Measurements from ENCODE around the gene GAK.

GAK gene

DNA sequence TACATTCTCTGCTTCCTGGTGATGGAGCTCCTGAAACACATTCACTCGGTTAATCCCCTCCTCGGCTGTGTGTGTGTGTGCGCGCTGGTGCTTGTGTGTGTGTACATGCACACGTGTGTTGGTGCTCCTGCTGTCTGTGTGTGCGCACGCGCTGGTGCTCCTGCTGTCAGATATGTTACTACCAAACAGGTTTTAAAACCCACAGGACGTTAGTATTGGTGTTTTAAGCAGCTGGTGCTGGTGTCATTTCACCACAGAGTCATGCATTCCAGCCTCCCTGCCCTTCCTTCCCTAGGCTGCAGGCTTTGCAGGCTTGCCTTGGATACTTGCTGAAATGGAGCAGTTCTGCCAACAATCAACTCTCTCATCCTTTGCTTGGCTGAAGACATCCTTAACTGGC lies 58.1 kb downstream of the GAK start:
- DNase-seq (ENCODE audit: low spot score), result no peak
- TF ChIP-seq, protein P1, sequence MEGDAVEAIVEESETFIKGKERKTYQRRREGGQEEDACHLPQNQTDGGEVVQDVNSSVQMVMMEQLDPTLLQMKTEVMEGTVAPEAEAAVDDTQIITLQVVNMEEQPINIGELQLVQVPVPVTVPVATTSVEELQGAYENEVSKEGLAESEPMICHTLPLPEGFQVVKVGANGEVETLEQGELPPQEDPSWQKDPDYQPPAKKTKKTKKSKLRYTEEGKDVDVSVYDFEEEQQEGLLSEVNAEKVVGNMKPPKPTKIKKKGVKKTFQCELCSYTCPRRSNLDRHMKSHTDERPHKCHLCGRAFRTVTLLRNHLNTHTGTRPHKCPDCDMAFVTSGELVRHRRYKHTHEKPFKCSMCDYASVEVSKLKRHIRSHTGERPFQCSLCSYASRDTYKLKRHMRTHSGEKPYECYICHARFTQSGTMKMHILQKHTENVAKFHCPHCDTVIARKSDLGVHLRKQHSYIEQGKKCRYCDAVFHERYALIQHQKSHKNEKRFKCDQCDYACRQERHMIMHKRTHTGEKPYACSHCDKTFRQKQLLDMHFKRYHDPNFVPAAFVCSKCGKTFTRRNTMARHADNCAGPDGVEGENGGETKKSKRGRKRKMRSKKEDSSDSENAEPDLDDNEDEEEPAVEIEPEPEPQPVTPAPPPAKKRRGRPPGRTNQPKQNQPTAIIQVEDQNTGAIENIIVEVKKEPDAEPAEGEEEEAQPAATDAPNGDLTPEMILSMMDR (IDR thresholded peaks at IDR 0.05; ENCODE audit: borderline replicate concordance, control extremely low read depth, extremely low read depth, insufficient read depth, missing control alignments), result no peak
- in situ Hi-C loops (cut with MboI; ENCODE audit: low sequenced_read_pairs, unreplicated experiment), result no loop called here

DNA sequence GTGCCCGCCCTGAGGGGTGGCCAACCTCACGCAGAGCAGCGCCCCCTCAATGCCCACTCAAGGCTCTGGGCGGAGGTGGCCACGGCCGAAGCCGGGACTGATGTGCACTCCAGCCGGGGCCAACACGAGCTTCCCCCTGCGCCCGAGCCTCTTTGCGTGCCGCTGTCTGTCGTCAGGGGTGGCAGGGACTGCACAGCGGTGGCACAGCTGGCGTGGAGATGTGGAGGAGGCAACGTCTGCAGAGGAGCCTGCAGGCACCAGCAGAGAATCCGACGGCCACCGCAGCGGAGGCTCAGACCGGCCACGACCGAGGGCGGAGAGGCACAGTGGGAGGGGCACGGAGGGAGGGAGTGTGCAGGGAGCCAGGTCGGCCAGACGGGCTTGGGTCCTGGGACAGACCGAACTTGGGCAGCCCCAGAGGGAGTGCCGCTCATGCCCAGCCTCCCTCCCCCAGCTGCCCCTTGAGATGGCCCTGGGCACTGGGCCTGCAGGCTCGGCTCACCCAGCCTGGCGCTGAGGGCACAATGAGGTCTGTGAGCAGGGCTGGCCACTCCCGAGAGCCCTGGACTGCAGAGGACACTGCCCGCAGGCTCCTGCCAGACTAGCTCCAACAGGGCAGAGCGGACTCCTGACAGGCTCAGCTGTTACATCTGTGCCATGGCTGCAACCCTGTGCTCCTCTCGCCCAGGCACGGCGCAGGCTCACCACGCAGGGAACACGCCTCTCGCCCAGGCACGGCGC lies 59.7 kb downstream of the GAK start:
- in situ Hi-C loops (cut with MboI; ENCODE audit: low sequenced_read_pairs, unreplicated experiment), result no loop called here
- TF ChIP-seq, protein P1 (IDR thresholded peaks at IDR 0.05; ENCODE audit: borderline replicate concordance, control extremely low read depth, extremely low read depth, insufficient read depth, missing control alignments), result no peak
- no peak for DNase-seq (ENCODE audit: low spot score)

DNA sequence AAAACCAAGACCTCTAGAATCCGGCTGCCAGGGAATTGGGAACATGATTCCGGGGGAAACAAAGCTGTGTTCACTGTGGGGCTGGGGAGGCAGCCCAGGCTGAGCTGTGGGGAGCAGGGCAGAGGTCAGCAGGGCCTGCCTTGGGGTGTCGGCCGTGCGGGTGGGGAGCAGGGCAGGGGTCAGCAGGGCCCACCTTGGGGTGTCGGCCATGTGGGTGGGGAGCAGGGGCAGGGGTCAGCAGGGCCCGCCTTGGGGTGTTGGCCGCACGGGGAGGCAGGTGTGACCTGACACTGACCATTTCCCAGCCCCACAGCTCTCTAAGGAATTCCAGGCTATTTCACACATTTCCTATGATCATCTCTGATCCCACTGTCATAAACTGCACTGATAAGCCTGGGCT lies 60.6 kb downstream of the GAK start:
- DNase-seq (ENCODE audit: low spot score), result no peak
- TF ChIP-seq, protein P1 (IDR thresholded peaks at IDR 0.05; ENCODE audit: borderline replicate concordance, control extremely low read depth, extremely low read depth, insufficient read depth, missing control alignments), result no peak
- in situ Hi-C loops (cut with MboI; ENCODE audit: low sequenced_read_pairs, unreplicated experiment), result no loop called here

DNA sequence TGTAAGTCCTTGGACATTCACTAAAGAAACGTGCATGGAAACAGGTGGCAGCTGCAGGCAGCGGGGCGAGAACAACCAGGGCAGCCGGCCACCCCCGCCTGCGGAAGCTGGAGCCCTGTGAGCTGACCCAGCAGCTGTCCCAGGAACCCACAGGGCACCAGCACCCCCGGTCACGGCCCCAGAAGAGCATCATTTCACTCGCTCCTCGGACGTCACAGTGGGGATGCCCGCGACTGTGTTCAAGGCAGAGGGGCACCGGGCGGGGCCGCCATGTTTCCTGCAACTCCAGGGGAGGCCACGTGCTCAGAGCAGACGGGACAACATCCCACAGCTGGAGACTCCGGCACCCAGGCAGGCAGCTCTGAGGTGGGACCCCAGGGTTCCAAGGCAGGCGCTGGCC lies 61.2 kb downstream of the GAK start:
- TF ChIP-seq, protein P1 (IDR thresholded peaks at IDR 0.05; ENCODE audit: borderline replicate concordance, control extremely low read depth, extremely low read depth, insufficient read depth, missing control alignments), result no peak
- DNase-seq (ENCODE audit: low spot score), result no peak
- in situ Hi-C loops (cut with MboI; ENCODE audit: low sequenced_read_pairs, unreplicated experiment), result no loop called here

DNA sequence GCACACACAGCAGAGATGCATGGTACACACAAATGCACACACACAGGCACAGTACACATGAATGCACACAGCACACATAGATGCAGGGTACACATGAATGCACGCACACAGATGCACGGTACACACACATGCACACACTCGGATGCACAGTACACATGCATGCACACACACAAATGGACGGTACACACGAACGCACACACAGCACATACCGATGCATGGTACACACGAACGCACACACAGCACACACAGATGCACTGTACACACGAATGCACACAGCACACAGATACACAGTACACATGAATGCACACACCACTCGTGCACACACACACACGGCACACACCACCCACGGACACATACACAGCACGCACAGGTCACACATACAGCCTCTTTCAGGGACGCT lies 62.3 kb downstream of the GAK start:
- DNase-seq (ENCODE audit: low spot score), result no peak
- in situ Hi-C loops (cut with MboI; ENCODE audit: low sequenced_read_pairs, unreplicated experiment), result no loop called here
- TF ChIP-seq, protein P1 (IDR thresholded peaks at IDR 0.05; ENCODE audit: borderline replicate concordance, control extremely low read depth, extremely low read depth, insufficient read depth, missing control alignments), result no peak

DNA sequence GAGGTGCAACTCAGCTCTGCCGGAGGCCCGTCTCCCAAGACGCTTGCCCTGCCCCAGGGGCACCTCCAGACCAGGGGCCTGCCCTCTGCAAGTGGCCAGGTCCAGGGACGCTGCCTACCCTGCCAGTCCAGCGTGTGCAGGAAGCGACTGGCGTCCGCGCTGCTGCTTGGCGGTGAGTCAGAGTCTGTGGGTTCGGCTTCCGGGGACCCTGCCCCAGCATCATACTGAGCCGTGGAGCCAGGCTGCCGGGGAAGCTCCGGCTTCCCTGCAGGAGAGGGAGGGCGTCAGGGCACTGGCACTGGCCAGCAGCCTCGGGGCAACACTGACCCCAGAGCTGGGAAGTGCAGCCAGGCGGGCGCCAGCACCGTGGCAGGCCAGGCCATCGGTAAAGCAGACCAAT lies 63.7 kb downstream of the GAK start:
- TF ChIP-seq, protein P1 (IDR thresholded peaks at IDR 0.05; ENCODE audit: borderline replicate concordance, control extremely low read depth, extremely low read depth, insufficient read depth, missing control alignments), result no peak
- in situ Hi-C loops (cut with MboI; ENCODE audit: low sequenced_read_pairs, unreplicated experiment), result no loop called here

More for the DNA sequence above, 63.7 kb downstream of the GAK start:
- DNase-seq (ENCODE audit: low spot score), result no peak
